GM21529 (cell line): Measurements from ENCODE around the gene KIRREL3.

ENCODE experiments used
- ATAC-seq: cut with Tn5 transposase; IDR thresholded peaks from one replicate; pipeline ENCODE4 v1.9.1; 2021; ENCODE audit not compliant: unreplicated experiment

Gene KIRREL3

GRCh38 chr11:126545057-126545555, 455.5 kb downstream of the KIRREL3 start:
- ATAC-seq, result no peak

- no peak for ATAC-seq
Observed at GRCh38 chr11:126544108-126545056, 456.2 kb downstream of the KIRREL3 start.

- no peak for ATAC-seq
Observed at GRCh38 chr11:126543691-126544090, 456.9 kb downstream of the KIRREL3 start.

GRCh38 chr11:126542334-126543015, 458.1 kb downstream of the KIRREL3 start:
- no peak for ATAC-seq

- no peak for ATAC-seq
Observed at GRCh38 chr11:126538071-126538470, 462.5 kb downstream of the KIRREL3 start.

GRCh38 chr11:126537492-126537891, 463.1 kb downstream of the KIRREL3 start:
- no peak for ATAC-seq

- ATAC-seq, result no peak
Observed at GRCh38 chr11:126534141-126534805, 466.3 kb downstream of the KIRREL3 start.

- ATAC-seq, result no peak
Observed at GRCh38 chr11:126533560-126533959, 467.0 kb downstream of the KIRREL3 start.

GRCh38 chr11:126530416-126530815, 470.2 kb downstream of the KIRREL3 start:
- no peak for ATAC-seq

- ATAC-seq, result no peak
Observed at GRCh38 chr11:126529037-126529436, 471.5 kb downstream of the KIRREL3 start.

GRCh38 chr11:126528075-126528474, 472.5 kb downstream of the KIRREL3 start:
- no peak for ATAC-seq

GRCh38 chr11:126527651-126528050, 472.9 kb downstream of the KIRREL3 start:
- no peak for ATAC-seq

- no peak for ATAC-seq
Observed at GRCh38 chr11:126526471-126526870, 474.1 kb downstream of the KIRREL3 start.

GRCh38 chr11:126525702-126526101, 474.9 kb downstream of the KIRREL3 start:
- ATAC-seq, result no peak

- ATAC-seq, result no peak
Observed at GRCh38 chr11:126525216-126525615, 475.4 kb downstream of the KIRREL3 start.

GRCh38 chr11:126523441-126524205, 476.9 kb downstream of the KIRREL3 start:
- no peak for ATAC-seq

GRCh38 chr11:126522606-126523005, 478.0 kb downstream of the KIRREL3 start:
- no peak for ATAC-seq

- no peak for ATAC-seq
Observed at GRCh38 chr11:126522152-126522551, 478.4 kb downstream of the KIRREL3 start.

GRCh38 chr11:126521196-126521595, 479.4 kb downstream of the KIRREL3 start:
- ATAC-seq, result no peak
